Measurements from ENCODE around the gene LSM2. TPM values are rescaled to one million over a fixed set of nuclear protein-coding genes. Genes with fewer than 3 reads are reported as not detected.

Gene LSM2
- total and polyA plus RNA-seq, 9 of the 15 experiments (the other 6 are each of a cell fraction or from before 2014, with no cell fraction given) = 154 to 407 (median 223) TPM

DNA sequence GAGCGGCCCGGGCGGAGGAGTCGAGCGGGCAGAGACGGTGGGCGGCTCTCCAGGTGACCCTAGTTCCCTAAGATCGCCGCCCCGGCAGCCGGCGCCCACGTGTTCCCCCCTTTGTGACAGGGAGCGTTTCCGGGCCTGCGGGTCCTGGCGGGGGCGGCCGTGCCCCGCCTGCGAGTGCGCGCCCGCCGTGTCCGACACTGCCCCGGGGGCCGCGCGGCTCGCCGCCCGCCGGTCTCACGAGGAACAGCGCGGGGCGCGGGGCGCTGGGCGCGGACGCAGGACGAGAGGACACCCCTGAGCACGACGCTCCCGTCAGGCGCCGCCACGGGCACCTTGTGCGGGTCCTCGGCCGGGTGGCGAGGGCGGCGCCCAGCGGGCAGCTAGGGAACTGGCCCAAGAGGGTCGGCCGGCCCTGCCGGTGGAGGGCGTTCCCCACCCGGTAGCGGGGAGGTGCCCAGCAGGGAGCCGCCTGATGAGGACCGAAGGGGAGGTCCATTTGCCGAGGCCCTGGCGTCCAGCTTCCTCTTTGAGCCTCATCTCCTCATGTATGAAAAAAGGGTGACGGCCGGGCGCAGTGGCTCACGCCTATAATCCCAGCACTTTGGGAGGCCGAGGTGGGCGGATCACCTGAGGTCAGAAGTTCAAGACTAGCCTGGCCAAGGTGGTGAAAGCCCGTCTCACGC, 11.0 kb downstream of the LSM2 start, which contains the start of gene VARS1 (continued):
- TF ChIP-seq, protein P1, sequence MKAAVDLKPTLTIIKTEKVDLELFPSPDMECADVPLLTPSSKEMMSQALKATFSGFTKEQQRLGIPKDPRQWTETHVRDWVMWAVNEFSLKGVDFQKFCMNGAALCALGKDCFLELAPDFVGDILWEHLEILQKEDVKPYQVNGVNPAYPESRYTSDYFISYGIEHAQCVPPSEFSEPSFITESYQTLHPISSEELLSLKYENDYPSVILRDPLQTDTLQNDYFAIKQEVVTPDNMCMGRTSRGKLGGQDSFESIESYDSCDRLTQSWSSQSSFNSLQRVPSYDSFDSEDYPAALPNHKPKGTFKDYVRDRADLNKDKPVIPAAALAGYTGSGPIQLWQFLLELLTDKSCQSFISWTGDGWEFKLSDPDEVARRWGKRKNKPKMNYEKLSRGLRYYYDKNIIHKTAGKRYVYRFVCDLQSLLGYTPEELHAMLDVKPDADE (conservative IDR thresholded peaks at IDR 0.05; ENCODE audit: control insufficient read depth, low read depth, low read length) = peak; percentile 96
- TF ChIP-seq U2AF2 (optimal IDR thresholded peaks at IDR 0.05; ENCODE audit: low read depth, low read length) = no peak
- TF ChIP-seq PYGO2 (tag; IDR thresholded peaks at IDR 0.05) = peak; percentile 13; the same call in 1 of the 2 replicates
- TF ChIP-seq, protein P2, sequence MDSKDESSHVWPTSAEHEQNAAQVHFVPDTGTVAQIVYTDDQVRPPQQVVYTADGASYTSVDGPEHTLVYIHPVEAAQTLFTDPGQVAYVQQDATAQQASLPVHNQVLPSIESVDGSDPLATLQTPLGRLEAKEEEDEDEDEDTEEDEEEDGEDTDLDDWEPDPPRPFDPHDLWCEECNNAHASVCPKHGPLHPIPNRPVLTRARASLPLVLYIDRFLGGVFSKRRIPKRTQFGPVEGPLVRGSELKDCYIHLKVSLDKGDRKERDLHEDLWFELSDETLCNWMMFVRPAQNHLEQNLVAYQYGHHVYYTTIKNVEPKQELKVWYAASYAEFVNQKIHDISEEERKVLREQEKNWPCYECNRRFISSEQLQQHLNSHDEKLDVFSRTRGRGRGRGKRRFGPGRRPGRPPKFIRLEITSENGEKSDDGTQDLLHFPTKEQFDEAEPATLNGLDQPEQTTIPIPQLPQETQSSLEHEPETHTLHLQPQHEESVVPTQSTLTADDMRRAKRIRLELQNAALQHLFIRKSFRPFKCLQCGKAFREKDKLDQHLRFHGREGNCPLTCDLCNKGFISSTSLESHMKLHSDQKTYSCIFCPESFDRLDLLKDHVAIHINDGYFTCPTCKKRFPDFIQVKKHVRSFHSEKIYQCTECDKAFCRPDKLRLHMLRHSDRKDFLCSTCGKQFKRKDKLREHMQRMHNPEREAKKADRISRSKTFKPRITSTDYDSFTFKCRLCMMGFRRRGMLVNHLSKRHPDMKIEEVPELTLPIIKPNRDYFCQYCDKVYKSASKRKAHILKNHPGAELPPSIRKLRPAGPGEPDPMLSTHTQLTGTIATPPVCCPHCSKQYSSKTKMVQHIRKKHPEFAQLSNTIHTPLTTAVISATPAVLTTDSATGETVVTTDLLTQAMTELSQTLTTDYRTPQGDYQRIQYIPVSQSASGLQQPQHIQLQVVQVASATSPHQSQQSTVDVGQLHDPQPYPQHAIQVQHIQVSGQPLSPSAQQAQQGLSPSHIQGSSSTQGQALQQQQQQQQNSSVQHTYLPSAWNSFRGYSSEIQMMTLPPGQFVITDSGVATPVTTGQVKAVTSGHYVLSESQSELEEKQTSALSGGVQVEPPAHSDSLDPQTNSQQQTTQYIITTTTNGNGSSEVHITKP (IDR thresholded peaks at IDR 0.05; ENCODE audit: partially characterized antibody) = peak; percentile 86
- no peak for TF ChIP-seq CBX8 (IDR thresholded peaks at IDR 0.05; ENCODE audit: borderline replicate concordance, extremely low read depth, low read depth, low read length, poor library complexity, severe bottlenecking)
- TF ChIP-seq CHCHD3 (CRISPR knock-in tag; IDR thresholded peaks at IDR 0.05) = no peak
- TF ChIP-seq BCL6 (CRISPR knock-in tag; IDR thresholded peaks at IDR 0.05) = no peak
- TF ChIP-seq FOXK2 (conservative IDR thresholded peaks at IDR 0.05 in 1 of 2, IDR thresholded peaks at IDR 0.05 in 1 of 2; ENCODE audit: low read depth in 2 of 2) = peak; percentile 27 to 37; a peak in 1 of 4 replicates
- no peak for TF ChIP-seq FOXM1 (IDR thresholded peaks at IDR 0.05; ENCODE audit: low read depth)
- TF ChIP-seq FOXM1 (CRISPR knock-in tag; IDR thresholded peaks at IDR 0.05; ENCODE audit: low read depth) = peak; percentile 96
- TF ChIP-seq, protein P3, sequence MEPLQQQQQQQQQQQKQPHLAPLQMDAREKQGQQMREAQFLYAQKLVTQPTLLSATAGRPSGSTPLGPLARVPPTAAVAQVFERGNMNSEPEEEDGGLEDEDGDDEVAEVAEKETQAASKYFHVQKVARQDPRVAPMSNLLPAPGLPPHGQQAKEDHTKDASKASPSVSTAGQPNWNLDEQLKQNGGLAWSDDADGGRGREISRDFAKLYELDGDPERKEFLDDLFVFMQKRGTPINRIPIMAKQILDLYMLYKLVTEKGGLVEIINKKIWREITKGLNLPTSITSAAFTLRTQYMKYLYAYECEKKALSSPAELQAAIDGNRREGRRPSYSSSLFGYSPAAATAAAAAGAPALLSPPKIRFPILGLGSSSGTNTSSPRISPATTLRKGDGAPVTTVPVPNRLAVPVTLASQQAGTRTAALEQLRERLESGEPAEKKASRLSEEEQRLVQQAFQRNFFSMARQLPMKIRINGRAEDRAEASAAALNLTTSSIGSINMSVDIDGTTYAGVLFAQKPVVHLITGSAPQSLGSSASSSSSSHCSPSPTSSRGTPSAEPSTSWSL (CRISPR knock-in tag; IDR thresholded peaks at IDR 0.05; ENCODE audit: borderline replicate concordance) = no peak; the same call in 1 of the 2 replicates
- TF ChIP-seq SIRT6 (IDR thresholded peaks at IDR 0.05; ENCODE audit: low read depth, low read length) = no peak
- TF ChIP-seq ZNF707 (CRISPR knock-in tag; conservative IDR thresholded peaks at IDR 0.05) = no peak
- TF ChIP-seq MEF2D (tag; conservative IDR thresholded peaks at IDR 0.05; ENCODE audit: low read depth) = no peak
- TF ChIP-seq HNRNPK (IDR thresholded peaks at IDR 0.05; ENCODE audit: low read depth, low read length, poor library complexity, severe bottlenecking) = peak; percentile 52
- TF ChIP-seq, protein P4, sequence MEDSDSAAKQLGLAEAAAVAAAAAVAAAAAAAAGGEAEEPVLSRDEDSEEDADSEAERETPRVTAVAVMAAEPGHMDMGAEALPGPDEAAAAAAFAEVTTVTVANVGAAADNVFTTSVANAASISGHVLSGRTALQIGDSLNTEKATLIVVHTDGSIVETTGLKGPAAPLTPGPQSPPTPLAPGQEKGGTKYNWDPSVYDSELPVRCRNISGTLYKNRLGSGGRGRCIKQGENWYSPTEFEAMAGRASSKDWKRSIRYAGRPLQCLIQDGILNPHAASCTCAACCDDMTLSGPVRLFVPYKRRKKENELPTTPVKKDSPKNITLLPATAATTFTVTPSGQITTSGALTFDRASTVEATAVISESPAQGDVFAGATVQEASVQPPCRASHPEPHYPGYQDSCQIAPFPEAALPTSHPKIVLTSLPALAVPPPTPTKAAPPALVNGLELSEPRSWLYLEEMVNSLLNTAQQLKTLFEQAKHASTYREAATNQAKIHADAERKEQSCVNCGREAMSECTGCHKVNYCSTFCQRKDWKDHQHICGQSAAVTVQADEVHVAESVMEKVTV (CRISPR knock-in tag; IDR thresholded peaks at IDR 0.05) = peak; percentile 93
- peak; percentile 87; the same call in 1 of the 2 replicates for TF ChIP-seq HSF4 (CRISPR knock-in tag; IDR thresholded peaks at IDR 0.05; ENCODE audit: borderline replicate concordance)
- 0 out of 2 replicates have a peak, but pooled peaks have one; percentile 4 for TF ChIP-seq PTBP1 (IDR thresholded peaks at IDR 0.05; ENCODE audit: low read depth, low read length)
- peak; percentile 1 for TF ChIP-seq NFYB (IDR thresholded peaks at IDR 0.05; ENCODE audit: extremely low read depth, insufficient read length)
